ENCODE results near the gene GTSE1. TPM values are rescaled to one million over a fixed set of nuclear protein-coding genes. Genes with fewer than 3 reads are reported as not detected.

Gene GTSE1
- total RNA-seq, 1 experiment from 2014 or later: 55.1 TPM

DNA sequence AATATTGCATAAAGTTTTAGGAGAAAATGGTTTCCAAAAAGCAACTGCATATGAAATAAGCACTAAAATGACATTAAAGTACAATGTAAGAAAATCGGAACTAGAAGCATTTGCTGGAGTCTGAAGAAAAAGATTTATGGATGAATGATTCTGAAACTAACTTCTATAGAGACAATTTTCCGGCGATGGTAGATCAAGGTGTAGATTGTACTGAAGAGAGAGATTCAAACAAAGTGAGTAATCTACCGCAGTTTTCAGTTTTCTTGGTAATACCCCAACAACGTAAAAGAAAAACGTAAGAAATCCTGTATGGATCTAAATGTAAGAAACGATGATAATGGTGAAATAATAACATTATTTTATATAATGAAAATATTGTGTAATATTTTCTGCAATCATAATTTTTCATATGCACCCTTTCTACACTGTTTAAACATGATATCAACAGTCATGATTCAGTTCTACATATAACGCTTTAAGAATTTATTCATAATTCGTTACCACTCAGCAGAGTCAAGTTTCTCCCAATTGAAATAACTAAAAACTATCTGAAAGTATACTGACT, 44.8 kb upstream of the GTSE1 start:
- Histone ChIP-seq H3K4me3 (ENCODE audit: low read depth, low read length) (no peak overlapping the region), H3K36me3 (ENCODE audit: control insufficient read depth, insufficient read depth, low read length) (no peaks in the 10 kb centered on the region), H3K9me3 (no peaks in the 10 kb centered on the region), H3K27me3 (replicated peaks; ENCODE audit: control insufficient read depth, insufficient read depth, low read length) (no peaks in the 10 kb centered on the region), H3K4me1 (peaks cover 12% of the 10 kb centered on the region)
- H3K4me3 Mint-ChIP-seq (ENCODE audit: unreplicated experiment): peak overlapping the region; percentile 93
- no TSS peak for BruUV-seq (replicated peaks)
- ChIA-PET POLR2A (no interaction called here), CTCF (no interaction called here)
- H3K4me1 Mint-ChIP-seq (ENCODE audit: low read depth, unreplicated experiment): peaks cover 13% of the 10 kb centered on the region
- no peak for DNase-seq
- intact Hi-C loops (cut with micrococcal nuclease; ENCODE audit: unreplicated experiment): no loop called here
- TF ChIP-seq, protein P1, sequence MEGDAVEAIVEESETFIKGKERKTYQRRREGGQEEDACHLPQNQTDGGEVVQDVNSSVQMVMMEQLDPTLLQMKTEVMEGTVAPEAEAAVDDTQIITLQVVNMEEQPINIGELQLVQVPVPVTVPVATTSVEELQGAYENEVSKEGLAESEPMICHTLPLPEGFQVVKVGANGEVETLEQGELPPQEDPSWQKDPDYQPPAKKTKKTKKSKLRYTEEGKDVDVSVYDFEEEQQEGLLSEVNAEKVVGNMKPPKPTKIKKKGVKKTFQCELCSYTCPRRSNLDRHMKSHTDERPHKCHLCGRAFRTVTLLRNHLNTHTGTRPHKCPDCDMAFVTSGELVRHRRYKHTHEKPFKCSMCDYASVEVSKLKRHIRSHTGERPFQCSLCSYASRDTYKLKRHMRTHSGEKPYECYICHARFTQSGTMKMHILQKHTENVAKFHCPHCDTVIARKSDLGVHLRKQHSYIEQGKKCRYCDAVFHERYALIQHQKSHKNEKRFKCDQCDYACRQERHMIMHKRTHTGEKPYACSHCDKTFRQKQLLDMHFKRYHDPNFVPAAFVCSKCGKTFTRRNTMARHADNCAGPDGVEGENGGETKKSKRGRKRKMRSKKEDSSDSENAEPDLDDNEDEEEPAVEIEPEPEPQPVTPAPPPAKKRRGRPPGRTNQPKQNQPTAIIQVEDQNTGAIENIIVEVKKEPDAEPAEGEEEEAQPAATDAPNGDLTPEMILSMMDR (IDR thresholded peaks at IDR 0.05; ENCODE audit: insufficient read depth in 1 of 2, low read depth in 1 of 2, low read length in 1 of 2, severe bottlenecking in 1 of 2, unreplicated experiment in 1 of 2): no peak
- no peak overlapping the region for H3K27ac Mint-ChIP-seq (ENCODE audit: unreplicated experiment)
- no peaks in the 10 kb centered on the region for H3K27me3 Mint-ChIP-seq (ENCODE audit: insufficient read depth, unreplicated experiment)
- no peaks in the 10 kb centered on the region for H3K9me3 Mint-ChIP-seq (ENCODE audit: unreplicated experiment)
- no peaks in the 10 kb centered on the region for H3K36me3 Mint-ChIP-seq (ENCODE audit: insufficient read depth, unreplicated experiment)

DNA sequence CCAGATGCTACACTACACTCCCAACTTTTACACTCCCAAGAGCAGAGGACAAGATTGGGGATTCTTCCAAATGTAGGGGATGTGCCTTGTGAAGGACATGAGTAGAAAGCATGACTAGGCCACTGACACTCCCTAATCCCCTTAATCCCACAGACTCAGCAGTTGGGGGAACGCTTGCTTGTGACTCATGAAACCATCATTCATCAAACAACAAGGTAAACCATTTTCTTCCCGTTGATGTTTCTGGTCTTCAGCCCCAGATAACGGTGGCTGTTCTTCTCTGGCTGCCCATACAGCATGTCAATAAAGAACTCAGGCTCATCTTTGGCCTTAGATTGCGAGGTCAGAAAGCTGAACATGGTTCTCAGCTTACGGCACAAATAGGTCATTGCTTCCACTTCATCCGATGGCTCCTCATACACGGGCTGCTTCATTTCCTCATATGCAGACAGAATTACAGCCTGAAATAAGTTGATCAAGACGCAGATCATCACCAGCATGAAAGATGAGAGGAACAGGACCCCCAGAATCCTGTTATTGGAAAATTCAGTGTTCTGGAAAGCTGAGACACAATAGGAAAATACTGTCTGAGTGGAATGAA, 40.2 kb upstream of the GTSE1 start:
- DNase-seq: no peak
- Histone ChIP-seq H3K4me3 (ENCODE audit: low read depth, low read length) (no peak overlapping the region), H3K27me3 (replicated peaks; ENCODE audit: control insufficient read depth, insufficient read depth, low read length) (no peaks in the 10 kb centered on the region), H3K4me1 (peaks cover 4% of the 10 kb centered on the region), H3K36me3 (ENCODE audit: control insufficient read depth, insufficient read depth, low read length) (no peaks in the 10 kb centered on the region), H3K9me3 (no peaks in the 10 kb centered on the region)
- Mint-ChIP-seq H3K4me1 (ENCODE audit: low read depth, unreplicated experiment) (peaks cover 10% of the 10 kb centered on the region), H3K27me3 (ENCODE audit: insufficient read depth, unreplicated experiment) (peaks cover 4% of the 10 kb centered on the region), H3K9me3 (ENCODE audit: unreplicated experiment) (no peaks in the 10 kb centered on the region), H3K27ac (ENCODE audit: unreplicated experiment) (no peak overlapping the region), H3K4me3 (ENCODE audit: unreplicated experiment) (no peak overlapping the region), H3K36me3 (ENCODE audit: insufficient read depth, unreplicated experiment) (no peaks in the 10 kb centered on the region)
- TF ChIP-seq, protein P1 (IDR thresholded peaks at IDR 0.05; ENCODE audit: insufficient read depth in 1 of 2, low read depth in 1 of 2, low read length in 1 of 2, severe bottlenecking in 1 of 2, unreplicated experiment in 1 of 2): no peak
- ChIA-PET CTCF (no interaction called here), POLR2A (no interaction called here)
- intact Hi-C loops (cut with micrococcal nuclease; ENCODE audit: unreplicated experiment): no loop called here
- BruUV-seq (replicated peaks): no TSS peak

DNA sequence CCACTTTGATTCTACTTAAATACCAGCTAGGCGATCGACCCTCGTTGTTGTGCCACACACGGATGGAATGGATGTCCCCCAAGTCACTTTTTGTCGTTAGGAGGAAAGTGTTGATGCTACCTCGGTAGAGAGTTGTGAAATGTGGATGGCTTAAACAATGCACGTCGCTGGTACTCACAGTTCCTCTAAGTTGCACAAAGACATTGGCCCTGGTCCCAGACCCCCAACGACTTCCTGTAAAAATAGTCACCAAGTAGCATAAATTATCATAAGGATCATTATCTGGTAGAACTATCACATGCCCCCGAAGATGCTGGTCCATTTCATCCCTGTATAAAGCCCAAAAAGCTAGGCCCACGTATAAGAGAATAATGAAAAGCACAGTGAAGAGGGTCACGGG, 37.3 kb upstream of the GTSE1 start:
- ChIA-PET POLR2A (no interaction called here), CTCF (no interaction called here)
- peaks cover 6% of the 10 kb centered on the region for H3K4me1 Mint-ChIP-seq (ENCODE audit: low read depth, unreplicated experiment)
- no peaks in the 10 kb centered on the region for H3K36me3 Mint-ChIP-seq (ENCODE audit: insufficient read depth, unreplicated experiment)
- H3K36me3 ChIP-seq (ENCODE audit: control insufficient read depth, insufficient read depth, low read length): no peaks in the 10 kb centered on the region
- intact Hi-C loops (cut with micrococcal nuclease; ENCODE audit: unreplicated experiment): no loop called here
- peaks cover 4% of the 10 kb centered on the region for H3K27me3 Mint-ChIP-seq (ENCODE audit: insufficient read depth, unreplicated experiment)
- no peak overlapping the region for H3K4me3 ChIP-seq (ENCODE audit: low read depth, low read length)
- no peaks in the 10 kb centered on the region for H3K27me3 ChIP-seq (replicated peaks; ENCODE audit: control insufficient read depth, insufficient read depth, low read length)
- H3K9me3 ChIP-seq: no peaks in the 10 kb centered on the region
- TF ChIP-seq, protein P1 (IDR thresholded peaks at IDR 0.05; ENCODE audit: insufficient read depth in 1 of 2, low read depth in 1 of 2, low read length in 1 of 2, severe bottlenecking in 1 of 2, unreplicated experiment in 1 of 2): no peak
- H3K4me3 Mint-ChIP-seq (ENCODE audit: unreplicated experiment): no peak overlapping the region
- no TSS peak for BruUV-seq (replicated peaks)
- H3K9me3 Mint-ChIP-seq (ENCODE audit: unreplicated experiment): no peaks in the 10 kb centered on the region
- peaks cover 5% of the 10 kb centered on the region for H3K4me1 ChIP-seq
- no peak for DNase-seq
- H3K27ac Mint-ChIP-seq (ENCODE audit: unreplicated experiment): no peak overlapping the region
